ENCODE results near the gene LIN7B. TPM values are rescaled to one million over a fixed set of nuclear protein-coding genes. Genes with fewer than 3 reads are reported as not detected.

Gene LIN7B
- total and polyA plus RNA-seq, 2 of the 13 experiments (the other 11 are each of a cell fraction or from before 2014, with no cell fraction given), result 5.3 to 7.6 TPM

- TF ChIP-seq ZNF180 (CRISPR knock-in tag; IDR thresholded peaks at IDR 0.05; ENCODE audit: borderline replicate concordance, low read depth), result no peak
- no peak for TF ChIP-seq RFX1 (IDR thresholded peaks at IDR 0.05)
- no peak for TF ChIP-seq CSRNP2 (CRISPR knock-in tag; conservative IDR thresholded peaks at IDR 0.05; ENCODE audit: low read depth)
- no peak for TF ChIP-seq MAFG (CRISPR knock-in tag; IDR thresholded peaks at IDR 0.05)
- TF ChIP-seq TEAD3 (CRISPR knock-in tag; optimal IDR thresholded peaks at IDR 0.05; ENCODE audit: borderline replicate concordance), result no peak
- peak; percentile 68; the same call in 1 of the 2 replicates for TF ChIP-seq KLF13 (CRISPR knock-in tag; IDR thresholded peaks at IDR 0.05)
- TF ChIP-seq NR2F2 (IDR thresholded peaks at IDR 0.05; ENCODE audit: borderline replicate concordance, low read depth), result 0 out of 2 replicates have a peak, but pooled peaks have one; percentile 16
- TF ChIP-seq BCLAF1 (IDR thresholded peaks at IDR 0.05), result no peak
- TF ChIP-seq BATF2 (CRISPR knock-in tag; IDR thresholded peaks at IDR 0.05), result no peak
- TF ChIP-seq MIXL1 (CRISPR knock-in tag; IDR thresholded peaks at IDR 0.05), result no peak
- no peak for TF ChIP-seq ZBTB39 (CRISPR knock-in tag; IDR thresholded peaks at IDR 0.05)
- TF ChIP-seq MATR3 (CRISPR knock-in tag; IDR thresholded peaks at IDR 0.05), result no peak
- peak; percentile 89; the same call in 1 of the 2 replicates for TF ChIP-seq ZFP90 (CRISPR knock-in tag; IDR thresholded peaks at IDR 0.05; ENCODE audit: borderline replicate concordance)
- TF ChIP-seq MXD3 (CRISPR knock-in tag; IDR thresholded peaks at IDR 0.05), result 0 out of 2 replicates have a peak, but pooled peaks have one; percentile 69
- no peak for TF ChIP-seq TRIM22 (IDR thresholded peaks at IDR 0.05)
- TF ChIP-seq CAMTA2 (CRISPR knock-in tag; IDR thresholded peaks at IDR 0.05; ENCODE audit: borderline replicate concordance), result no peak
- TF ChIP-seq ZNF251 (CRISPR knock-in tag; IDR thresholded peaks at IDR 0.05), result no peak
- no peak for TF ChIP-seq LCORL (IDR thresholded peaks at IDR 0.05)
- no peak for TF ChIP-seq LCORL (CRISPR knock-in tag; IDR thresholded peaks at IDR 0.05)
Observed at GRCh38 chr19:49118565-49119410, 4.6 kb downstream of the LIN7B start, which contains the start of gene C19orf73 (continued).

All from HepG2 (cell line).